B cell (primary cell): ENCODE data around the gene SLC25A48. TPM values are rescaled to one million over a fixed set of nuclear protein-coding genes. Genes with fewer than 3 reads are reported as not detected.

Experiments
- ATAC-seq: fragments of 200-7000 bp; cut with Tn5 transposase; one replicate; pipeline ENCODE4 v1.10.0; 2021; ENCODE audit warnings: low read depth, mild to moderate bottlenecking, moderate number of reproducible peaks, moderate library complexity
- CTCF ChIA-PET: fragments of 350-600 bp; sonication (Branson Sonifier 250); formaldehyde crosslinking; loops from one replicate; lab custom pipeline; 2021; ENCODE audit warnings: antibody characterized with exemption, inconsistent platforms; lab: Charles Lee
- POLR2A ChIA-PET: fragments of 350-600 bp; sonication (Branson Sonifier 250); formaldehyde crosslinking; loops from one replicate; lab custom pipeline; 2021; ENCODE audit warnings: antibody characterized with exemption; lab: Charles Lee
- DNase-seq: peaks from one replicate; pipeline ENCODE4 v3.0.0; 2013
- H2AFZ ChIP-seq: 2 replicates; pipeline ENCODE4 v1.6.1; 2012; ENCODE audit warnings: mild to moderate bottlenecking, low read depth, low read length; ENCODE audit not compliant: insufficient read depth, poor library complexity, severe bottlenecking
- H3K27ac ChIP-seq, 2 donors: 1 replicate in 1 of 2; 2 replicates in 1 of 2; pipeline ENCODE4 v1.5.1; 2012 to 2013; ENCODE audit warnings: low read length in 2 of 2, mild to moderate bottlenecking in 2 of 2, moderate library complexity in 1 of 2
- H3K27me3 ChIP-seq, 4 experiments: fragments of 200-600 bp in 1 of 4; sonication (generic) in 1 of 4; replicated peaks in 1 of 4; 1 replicate in 2 of 4; 2 replicates in 2 of 4; pipeline versions ENCODE4 v1.6.1 to v1.7.0; 2013 to 2016; ENCODE audit warnings: low read length in 3 of 4, mild to moderate bottlenecking in 2 of 4, mixed read lengths in 1 of 4, moderate library complexity in 1 of 4; ENCODE audit not compliant: insufficient read depth in 4 of 4, control insufficient read depth in 3 of 4; ENCODE audit errors: control extremely low read depth in 1 of 4
- H3K36me3 ChIP-seq, 2 experiments: replicated peaks in 1 of 2; 1 replicate in 1 of 2; 2 replicates in 1 of 2; pipeline versions ENCODE4 v1.6.1 to v1.7.1; 2013; ENCODE audit warnings: low read length in 1 of 2; ENCODE audit not compliant: insufficient read depth in 2 of 2, control insufficient read depth in 1 of 2; ENCODE audit errors: control extremely low read depth in 1 of 2, extremely low read depth in 1 of 2
- H3K4me1 ChIP-seq, 2 donors: fragments of 200-600 bp in 1 of 2; sonication (generic) in 1 of 2; 1 replicate in 1 of 2; 2 replicates in 1 of 2; pipeline versions ENCODE4 v1.5.1 to v1.6.1; 2013 to 2017; ENCODE audit warnings: low read length in 2 of 2; ENCODE audit not compliant: control insufficient read depth in 2 of 2, insufficient read depth in 2 of 2
- H3K4me2 ChIP-seq: replicated peaks from 2 replicates; pipeline ENCODE3; 2012; ENCODE audit warnings: mild to moderate bottlenecking, low read depth, low read length; ENCODE audit not compliant: poor library complexity, severe bottlenecking
- H3K4me3 ChIP-seq, 5 experiments: fragments of 200-600 bp in 1 of 5; sonication (generic) in 1 of 5; 1 replicate in 3 of 5; 2 replicates in 2 of 5; pipeline versions ENCODE4 v1.5.1 to v1.7.0; 2011 to 2016; ENCODE audit warnings: low read length in 4 of 5, mild to moderate bottlenecking in 4 of 5, low read depth in 2 of 5, control low read depth in 1 of 5, moderate library complexity in 1 of 5; ENCODE audit not compliant: insufficient read depth in 1 of 5; ENCODE audit errors: control extremely low read depth in 1 of 5, extremely low read depth in 1 of 5
- H3K79me2 ChIP-seq: fragments of 200-600 bp; sonication (generic); one replicate; pipeline ENCODE4 v1.6.0; 2016; ENCODE audit warnings: low read length; ENCODE audit not compliant: control insufficient read depth, insufficient read depth
- H3K9ac ChIP-seq: fragments of 200-600 bp; sonication (generic); 2 replicates; pipeline ENCODE4 v1.6.1; 2017; ENCODE audit warnings: mild to moderate bottlenecking, low read length, moderate library complexity
- H3K9me3 ChIP-seq, 3 donors: one replicate each; pipeline versions ENCODE4 v1.6.1 to v1.7.1; 2013; ENCODE audit warnings: low read length in 2 of 3; ENCODE audit not compliant: control insufficient read depth in 2 of 3, insufficient read depth in 1 of 3; ENCODE audit errors: control extremely low read depth in 1 of 3
- H4K20me1 ChIP-seq: 2 replicates; pipeline ENCODE4 v1.6.0; 2012; ENCODE audit warnings: mild to moderate bottlenecking, low read length; ENCODE audit not compliant: insufficient read depth, control insufficient read depth, poor library complexity, severe bottlenecking
- H3K27ac Mint-ChIP-seq: one replicate; pipeline ENCODE4 v1.8.0; 2021; ENCODE audit warnings: mixed read lengths
- H3K27me3 Mint-ChIP-seq: one replicate; pipeline ENCODE4 v1.8.0; 2021; ENCODE audit warnings: mixed read lengths
- H3K4me1 Mint-ChIP-seq: one replicate; pipeline ENCODE4 v1.8.0; 2021; ENCODE audit warnings: mixed read lengths
- H3K4me3 Mint-ChIP-seq: one replicate; pipeline ENCODE4 v1.8.0; 2021; ENCODE audit warnings: mixed read lengths
- H3K9me3 Mint-ChIP-seq: one replicate; pipeline ENCODE4 v1.8.0; 2022; ENCODE audit warnings: mixed read lengths; ENCODE audit not compliant: insufficient read depth
- CTCF ChIP-seq: fragments of 200-600 bp; IDR thresholded peaks from one replicate; pipeline ENCODE4 v1.8.0; 2022; ENCODE audit warnings: antibody characterized with exemption, mild to moderate bottlenecking
- EZH2 ChIP-seq: IDR thresholded peaks from 2 replicates; pipeline ENCODE4 v1.6.1; 2012; ENCODE audit warnings: borderline replicate concordance, low read depth, mild to moderate bottlenecking, moderate library complexity, low read length; ENCODE audit not compliant: insufficient read depth, poor library complexity, severe bottlenecking
- WGBS: methylation state at CpG from one replicate; pipeline ENCODE4 v1.1.5; 2013; ENCODE audit warnings: missing lambda C conversion rate; ENCODE audit not compliant: insufficient coverage; 5-methylcytosine and 5-hydroxymethylcytosine counted together
- intact Hi-C: fragments of 100-400 bp; cut with micrococcal nuclease; formaldehyde crosslinking; loops from one replicate; pipeline ENCODE4 v1.10.0; 2022
- polyA plus RNA-seq: library from polyadenylated mRNA; depleted of rRNA; stranded (reverse); fragments of >200 nt; gene quantifications from 2 replicates; pipeline ENCODE4 v1.2.3, GENCODE V29; 2012
- total RNA-seq, 2 donors: library from RNA; stranded (reverse); fragments of 120-200 nt in 1 of 2; gene quantifications; 1 replicate in 1 of 2; 2 replicates in 1 of 2; pipeline versions ENCODE4 v1.2.3 to v1.2.4, GENCODE V29; 2013 to 2022

SLC25A48 gene
- total and polyA plus RNA-seq, 2 donors (not counting 1 experiment from before 2014, with no cell fraction given): not detected

DNA sequence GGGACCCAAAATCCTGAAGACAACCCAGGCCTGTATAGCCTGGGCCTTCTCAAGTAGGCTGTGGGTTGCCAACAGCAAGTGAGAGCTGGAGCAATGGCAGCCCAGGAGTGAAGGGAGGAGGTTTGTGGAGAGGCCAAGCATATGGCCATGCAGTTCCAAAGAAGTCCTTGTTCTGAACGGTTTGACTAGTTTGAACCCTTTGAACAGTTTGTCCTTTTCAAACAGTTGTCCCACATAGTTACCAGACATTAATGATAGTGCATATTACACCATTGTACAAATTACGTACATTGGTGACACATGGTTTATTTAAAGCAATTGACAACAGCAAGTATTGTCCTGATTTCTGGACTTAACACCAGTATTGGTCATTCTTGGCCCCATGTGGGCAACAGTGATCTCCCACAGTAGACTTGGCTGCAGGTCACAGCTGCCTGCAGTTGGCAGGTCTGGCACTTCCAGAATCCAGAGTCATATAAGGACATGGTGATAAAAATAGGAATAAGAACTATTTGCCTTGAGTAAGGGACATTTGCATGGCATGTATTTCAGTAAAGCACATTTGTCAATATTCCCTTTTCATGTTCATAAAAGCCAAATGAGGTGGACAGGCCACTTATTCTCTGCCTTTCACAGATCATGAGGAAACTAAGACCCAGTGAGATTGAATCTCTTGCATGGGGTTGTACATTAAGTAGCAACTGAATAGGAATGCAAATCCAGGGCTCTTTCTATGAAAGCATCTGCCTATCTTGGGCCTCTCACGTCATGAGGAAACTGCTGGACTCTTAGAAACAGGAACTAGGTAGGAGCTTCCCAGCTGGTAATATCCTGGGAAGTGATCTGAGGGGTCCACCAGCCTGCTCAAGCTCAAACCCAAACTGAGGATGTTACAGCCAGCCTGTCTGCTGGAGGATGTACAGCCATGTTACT, 30.3 kb downstream of the SLC25A48 start:
- TF ChIP-seq CTCF (no peak), EZH2 (no peak)
- ATAC-seq (no peak), DNase-seq (no peak)
- peaks cover 0 to 5% (median 0%) of the 10 kb centered on the region in 3 donors for H3K9me3 ChIP-seq
- Mint-ChIP-seq H3K4me1 (no peaks in the 10 kb centered on the region), H3K9me3 (no peaks in the 10 kb centered on the region), H3K4me3 (no peak overlapping the region), H3K27me3 (no peaks in the 10 kb centered on the region), H3K27ac (no peak overlapping the region)
- POLR2A ChIA-PET: no interaction called here
- no peak overlapping the region for H2AFZ ChIP-seq
- no peaks in the 10 kb centered on the region for H4K20me1 ChIP-seq
- H3K4me1 ChIP-seq: no peaks in the 10 kb centered on the region
- no peak overlapping the region for H3K27ac ChIP-seq
- H3K9ac ChIP-seq: no peak overlapping the region
- no peak overlapping the region for H3K4me3 ChIP-seq
- H3K36me3 ChIP-seq: no peaks in the 10 kb centered on the region
- H3K4me2 ChIP-seq: no peak overlapping the region
- WGBS: 69% methylated on average over 3 of the region's 3 CpGs
- CTCF ChIA-PET: no interaction called here
- H3K79me2 ChIP-seq: no peaks in the 10 kb centered on the region
- no peaks in the 10 kb centered on the region for H3K27me3 ChIP-seq
- intact Hi-C loops: no loop called here

DNA sequence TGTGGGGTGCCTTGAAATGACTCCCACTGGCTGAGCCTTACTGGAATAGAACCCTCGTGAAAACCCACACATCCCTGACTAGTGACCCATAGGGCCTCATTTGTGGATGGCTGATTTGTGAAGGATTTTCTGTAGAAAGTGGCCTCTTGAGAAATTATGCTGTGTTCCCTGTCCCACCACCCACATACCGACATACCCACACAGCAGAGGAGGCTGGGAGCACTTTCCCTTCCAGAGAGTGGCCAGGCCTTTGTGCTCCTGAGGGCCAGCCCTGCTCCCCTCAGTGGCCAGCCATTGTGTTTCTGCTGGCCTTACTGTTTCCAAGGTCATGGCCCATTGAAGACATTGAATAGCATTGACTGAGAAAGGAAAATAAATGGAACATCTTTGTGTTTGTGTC, 31.6 kb downstream of the SLC25A48 start:
- H3K9me3 Mint-ChIP-seq: no peaks in the 10 kb centered on the region
- H4K20me1 ChIP-seq: no peaks in the 10 kb centered on the region
- H3K4me1 ChIP-seq: no peaks in the 10 kb centered on the region
- no peak overlapping the region for H3K4me2 ChIP-seq
- no peak overlapping the region for H3K4me3 Mint-ChIP-seq
- CTCF ChIA-PET: no interaction called here
- no peak overlapping the region for H3K27ac Mint-ChIP-seq
- WGBS: 100% methylated on average over 1 of the region's 2 CpGs
- H3K9ac ChIP-seq: no peak overlapping the region
- no peaks in the 10 kb centered on the region for H3K27me3 ChIP-seq
- H3K4me3 ChIP-seq: no peak overlapping the region
- TF ChIP-seq EZH2: no peak
- no peak for TF ChIP-seq CTCF
- H3K27ac ChIP-seq: no peak overlapping the region
- intact Hi-C loops: no loop called here
- no peaks in the 10 kb centered on the region for H3K36me3 ChIP-seq
- no peaks in the 10 kb centered on the region for H3K27me3 Mint-ChIP-seq
- no peak overlapping the region for H2AFZ ChIP-seq
- no peak for ATAC-seq
- no peak for DNase-seq
- POLR2A ChIA-PET: no interaction called here
- H3K79me2 ChIP-seq: no peaks in the 10 kb centered on the region
- peaks cover 0 to 5% (median 0%) of the 10 kb centered on the region in 3 donors for H3K9me3 ChIP-seq
- H3K4me1 Mint-ChIP-seq: no peaks in the 10 kb centered on the region
